NCI-H1105 treated with DMSO at 0.1 percent for 48 hours (cell line): ENCODE measurements around the gene FIG4.
"Not testable (repeated sequence)": the region's sequence is repeated elsewhere in the genome, so short reads cannot be mapped to it uniquely, and the experiment has no call there.

ENCODE experiments used
- DNase-seq: peaks from one replicate; lab custom pipeline; 2025; lab: John Stamatoyannopoulos, UW

FIG4 gene

DNA sequence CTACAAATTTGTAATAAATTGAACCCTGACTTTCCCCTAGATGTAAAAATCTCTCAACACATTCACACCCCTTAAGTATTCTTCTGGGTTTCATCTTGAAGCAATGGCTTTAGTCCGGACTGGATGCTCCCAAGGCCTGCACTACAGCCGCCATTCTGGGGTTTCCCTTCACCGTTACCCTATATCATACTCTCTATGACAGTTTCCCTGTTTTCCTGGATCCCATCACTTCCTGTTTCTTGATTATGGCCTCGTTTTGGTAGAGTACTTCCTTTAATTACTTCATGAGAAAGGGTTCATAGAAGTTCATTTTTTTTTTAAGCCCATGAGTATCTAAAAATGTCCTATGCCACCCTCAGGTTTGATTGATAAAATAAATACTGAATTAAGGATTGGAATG lies 11.7 kb downstream of the FIG4 start:
- no peak for DNase-seq

- DNase-seq: peak; percentile 94
These were observed 14.2 kb downstream of the FIG4 start for GRCh38 chr6:109705258-109705657.

GRCh38 chr6:109706513-109706912 lies 15.4 kb downstream of the FIG4 start:
- no peak for DNase-seq

- not testable (repeated sequence) for DNase-seq
These were observed 17.0 kb downstream of the FIG4 start for GRCh38 chr6:109708099-109708498.

- DNase-seq: no peak
These were observed 22.0 kb downstream of the FIG4 start for GRCh38 chr6:109713097-109713496.

- DNase-seq: no peak
These were observed 23.1 kb downstream of the FIG4 start for GRCh38 chr6:109714166-109714565.

DNA sequence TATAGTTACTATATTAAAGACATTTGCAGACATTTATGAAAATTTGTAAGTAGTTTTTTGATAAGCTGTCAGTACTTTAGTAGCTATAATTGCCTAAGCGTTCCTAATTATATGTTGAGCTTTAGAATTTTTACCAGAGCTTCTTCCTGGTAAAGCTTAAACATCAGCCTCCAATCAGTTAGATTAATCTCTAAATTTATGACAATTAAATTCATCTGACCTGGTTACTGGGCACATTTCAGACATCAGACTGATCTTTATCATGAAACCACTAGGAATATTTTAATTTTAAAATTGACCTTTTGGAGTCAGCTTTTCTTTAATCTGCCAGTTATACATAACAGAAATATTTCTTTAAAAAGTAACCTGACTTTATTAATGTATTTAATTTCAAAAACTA lies 23.5 kb downstream of the FIG4 start:
- DNase-seq: no peak

DNA sequence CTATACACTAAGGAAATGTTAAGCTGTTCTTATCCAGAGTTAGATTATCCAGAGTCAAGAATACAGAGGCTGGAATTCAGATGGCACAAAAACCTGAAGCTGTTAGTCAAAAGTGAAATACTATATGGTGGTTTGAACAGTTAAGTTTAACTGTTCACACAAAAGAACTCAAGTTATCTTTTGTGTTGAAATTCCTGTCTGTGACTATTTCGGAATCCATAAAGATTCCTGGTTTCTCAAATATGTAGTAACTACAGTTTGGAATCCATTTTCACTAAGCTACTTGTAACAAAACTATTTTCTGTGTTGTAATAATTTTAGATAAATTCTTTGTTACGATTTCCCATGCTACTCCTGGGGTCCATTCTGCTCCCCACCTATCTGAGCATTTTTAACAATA lies 24.5 kb downstream of the FIG4 start:
- DNase-seq: no peak

GRCh38 chr6:109717971-109718370 lies 26.9 kb downstream of the FIG4 start:
- no peak for DNase-seq

DNA sequence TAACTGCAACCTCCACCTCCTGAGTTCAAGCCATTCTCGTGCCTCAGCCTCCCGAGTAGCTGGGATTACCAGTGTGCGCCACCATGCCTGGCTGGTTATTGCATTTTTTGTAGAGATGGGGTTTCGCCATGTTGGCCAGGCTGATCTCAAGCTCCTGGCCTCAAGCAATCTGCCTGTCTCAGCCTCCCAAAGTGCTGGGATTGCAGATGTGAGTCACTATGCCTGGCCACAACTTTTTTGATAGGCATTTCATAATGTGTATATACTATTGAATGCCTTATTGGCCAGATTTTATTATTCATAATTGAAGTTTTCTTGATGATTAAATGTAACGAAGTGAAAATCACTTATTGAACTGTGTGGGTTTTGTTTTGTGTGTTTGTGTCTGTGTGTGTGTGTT lies 27.9 kb downstream of the FIG4 start:
- no peak for DNase-seq

- no peak for DNase-seq
These were observed 29.2 kb downstream of the FIG4 start for GRCh38 chr6:109720311-109720710.

- no peak for DNase-seq
These were observed 30.9 kb downstream of the FIG4 start for GRCh38 chr6:109722011-109722410.

GRCh38 chr6:109722564-109723254 lies 31.6 kb downstream of the FIG4 start:
- no peak for DNase-seq

DNA sequence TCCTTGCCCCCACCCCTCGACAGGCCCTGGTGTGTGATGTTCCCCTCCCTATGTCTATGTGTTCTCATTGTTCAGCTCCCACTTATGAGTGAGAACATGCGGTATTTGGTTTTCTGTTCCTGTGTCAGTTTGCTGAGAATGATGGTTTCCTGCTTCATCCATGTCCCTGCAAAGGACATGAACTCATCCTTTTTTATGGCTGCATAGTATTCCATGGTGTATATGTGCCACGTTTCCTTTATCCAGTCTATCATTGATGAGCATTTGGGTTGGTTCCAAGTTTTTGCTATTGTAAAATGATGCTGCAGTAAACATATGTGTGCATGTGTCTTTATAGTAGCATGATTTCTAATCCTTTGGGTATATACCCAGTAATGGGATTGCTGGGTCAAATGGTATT lies 34.2 kb downstream of the FIG4 start:
- DNase-seq: not testable (repeated sequence)

DNA sequence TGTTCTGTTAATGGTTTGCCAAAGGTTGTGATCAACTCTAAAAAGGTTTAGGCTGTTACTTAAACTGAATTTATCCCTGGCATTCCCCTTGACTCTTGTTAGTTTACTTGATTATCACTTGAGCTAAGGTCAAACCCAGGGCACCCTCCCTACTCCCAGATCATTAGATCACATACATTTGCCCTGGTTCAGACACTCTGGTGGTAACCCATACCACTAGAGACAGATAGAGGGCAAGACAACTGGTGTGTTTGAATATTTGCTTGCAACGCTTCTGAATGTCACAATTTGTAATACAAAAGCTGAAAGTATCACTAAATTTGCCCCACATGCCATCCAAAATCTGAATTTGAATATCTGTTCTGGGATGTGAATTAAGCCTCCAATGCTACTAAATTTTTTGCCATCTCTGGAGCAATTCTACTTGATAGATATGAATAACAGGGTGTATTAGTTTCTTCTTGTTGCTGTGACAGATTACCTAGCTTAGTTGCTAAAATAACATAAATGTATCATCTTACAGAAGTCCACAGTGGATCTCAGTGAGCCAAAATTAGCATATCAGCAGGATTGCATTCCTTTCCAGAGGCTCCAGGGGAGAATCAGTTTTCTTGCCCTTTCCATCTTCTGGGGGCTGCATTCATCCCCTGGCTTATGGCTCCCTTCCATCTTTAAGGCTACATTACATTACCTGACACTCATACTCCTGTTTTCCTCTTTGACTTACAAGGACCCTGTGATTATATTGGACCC lies 45.4 kb downstream of the FIG4 start:
- DNase-seq: no peak

DNA sequence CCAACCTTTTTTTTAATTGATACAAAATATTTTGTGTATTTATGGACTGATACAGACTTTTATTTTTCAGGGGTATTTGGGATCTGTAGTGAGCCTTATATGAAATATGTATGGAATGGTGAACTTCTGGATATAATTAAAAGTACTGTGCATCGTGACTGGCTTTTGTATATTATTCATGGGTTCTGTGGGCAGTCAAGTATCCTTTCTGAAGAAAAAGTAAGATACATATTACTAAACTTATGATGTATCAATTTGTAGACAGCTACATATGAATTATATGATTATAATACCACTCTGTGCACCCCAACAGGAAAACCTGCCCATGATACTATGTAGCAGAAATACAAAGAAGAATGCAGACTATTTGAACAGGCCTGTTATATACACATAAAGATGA lies 47.2 kb downstream of the FIG4 start:
- DNase-seq: no peak

- DNase-seq: no peak
These were observed 47.6 kb downstream of the FIG4 start for GRCh38 chr6:109738667-109739066.

- no peak for DNase-seq
These were observed 48.6 kb downstream of the FIG4 start for GRCh38 chr6:109739686-109740085.

GRCh38 chr6:109740787-109741186 lies 49.7 kb downstream of the FIG4 start:
- DNase-seq: no peak

GRCh38 chr6:109743739-109744138 lies 52.6 kb downstream of the FIG4 start:
- DNase-seq: no peak

DNA sequence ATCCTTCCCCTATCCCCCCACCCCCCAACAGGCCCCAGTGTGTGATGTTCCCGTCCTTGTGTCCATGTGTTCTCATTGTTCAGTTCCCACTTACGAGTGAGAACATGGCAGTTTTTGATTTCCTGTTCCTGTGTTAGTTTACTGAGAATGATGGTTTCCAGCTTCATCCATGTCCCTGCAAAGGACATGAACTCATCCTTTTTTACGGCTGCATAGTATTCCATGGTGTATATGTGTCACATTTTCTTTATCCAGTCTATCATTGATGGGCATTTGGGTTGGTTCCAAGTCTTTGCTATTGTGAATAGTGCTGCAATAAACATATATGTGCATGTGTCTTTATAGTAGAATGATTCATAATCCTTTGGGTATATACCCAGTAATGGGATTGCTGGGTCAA lies 53.7 kb downstream of the FIG4 start:
- not testable (repeated sequence) for DNase-seq

- DNase-seq: no peak
These were observed 56.1 kb downstream of the FIG4 start for GRCh38 chr6:109747221-109747620.

DNA sequence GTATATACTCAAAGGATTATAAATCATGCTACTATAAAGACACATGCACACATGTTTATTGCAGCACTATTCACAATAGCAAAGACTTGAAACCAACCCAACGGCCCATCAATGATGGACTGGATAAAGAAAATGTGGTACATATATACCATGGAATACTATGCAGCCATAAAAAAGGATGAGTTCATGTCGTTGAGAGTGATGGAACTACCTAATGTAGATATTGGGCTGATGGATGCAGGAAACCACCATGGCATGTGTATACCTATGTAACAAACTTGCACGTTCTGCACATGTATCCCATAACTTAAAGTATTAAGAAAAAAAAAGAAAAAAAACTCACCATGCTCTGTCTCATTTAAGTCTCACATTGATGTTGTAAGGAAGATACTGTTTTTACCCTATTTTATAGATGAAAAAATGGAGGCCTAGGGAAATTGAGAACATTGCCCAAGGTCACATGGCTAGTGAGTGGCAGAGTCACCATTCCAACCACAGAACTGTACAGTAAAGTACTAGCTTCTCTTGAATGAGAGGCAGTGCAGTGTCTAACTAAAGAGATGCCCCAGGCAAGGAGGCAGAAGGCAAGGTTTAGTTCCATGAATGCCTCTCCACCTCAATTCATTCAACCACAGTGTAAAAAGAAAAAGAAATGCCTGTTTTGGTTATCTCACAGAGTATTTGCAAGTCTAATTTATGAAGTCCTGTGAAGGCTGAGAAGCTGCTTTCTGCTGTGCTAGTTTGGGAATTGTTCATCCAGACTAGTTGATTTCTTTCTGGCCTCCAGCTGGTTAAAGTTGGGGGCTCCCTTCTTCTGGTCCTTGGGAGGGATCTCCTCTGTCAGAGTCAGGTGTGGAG lies 68.2 kb downstream of the FIG4 start:
- no peak for DNase-seq
